ENCODE data around the gene LSMEM2.

The LSMEM2 gene

GRCh38 chr3:50324351-50325112 lies 45.6 kb downstream of the LSMEM2 start:
- peak in 3 of 4 experiments; percentile 30 to 43 (median 35) for DNase-seq

GRCh38 chr3:50325113-50325480 lies 46.2 kb downstream of the LSMEM2 start:
- no peak for DNase-seq

DNA sequence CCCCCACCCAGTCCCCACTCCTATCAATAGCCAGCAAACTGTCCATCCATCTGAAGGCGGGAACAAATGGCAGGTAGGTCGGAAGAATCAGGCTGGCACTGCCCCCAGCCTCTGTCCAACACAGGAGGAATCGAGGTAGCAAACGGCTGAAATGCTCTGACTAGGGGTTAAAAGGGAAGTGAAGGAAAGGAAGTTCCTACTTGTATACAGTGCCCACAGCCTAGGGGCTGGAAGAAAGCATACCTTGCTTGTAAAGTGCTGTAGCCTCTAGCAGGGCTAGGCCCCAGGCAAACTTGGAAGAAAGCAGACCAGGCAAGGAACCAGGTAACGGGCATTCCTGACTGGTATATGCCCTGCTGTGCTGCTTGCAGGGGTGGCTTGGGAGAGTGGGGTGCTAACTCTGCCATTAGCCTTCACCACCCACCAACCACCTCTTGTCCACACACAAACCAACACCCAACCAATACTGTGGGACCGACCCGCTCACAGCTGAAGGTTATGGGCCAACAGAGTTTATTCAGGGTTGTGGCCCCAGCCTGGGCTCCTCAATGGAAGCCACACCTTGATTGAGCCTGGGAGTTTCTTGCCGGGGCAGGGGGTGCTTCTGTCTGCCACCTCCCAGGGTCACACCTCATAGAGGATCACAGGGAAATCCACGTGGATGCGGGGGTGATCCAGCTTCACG lies 46.8 kb downstream of the LSMEM2 start:
- DNase-seq, result no peak

DNA sequence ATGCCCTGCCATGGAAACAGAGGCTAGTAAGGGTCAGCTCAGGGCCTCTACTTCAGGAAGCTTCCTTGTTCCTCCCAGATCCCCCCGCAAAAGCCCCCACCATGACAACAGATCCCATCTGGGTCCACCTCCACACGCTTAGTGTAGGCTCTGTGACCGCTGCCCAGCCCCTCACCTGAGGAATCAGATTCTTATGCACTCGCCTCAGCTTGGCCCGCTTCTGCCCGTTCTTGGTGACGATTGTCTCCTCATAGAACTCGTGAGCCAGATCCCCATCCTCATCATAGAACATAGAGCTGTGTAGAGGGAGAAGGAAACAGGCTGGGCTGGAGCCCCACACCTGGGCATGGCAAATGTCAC lies 47.3 kb downstream of the LSMEM2 start:
- no peak for DNase-seq

DNA sequence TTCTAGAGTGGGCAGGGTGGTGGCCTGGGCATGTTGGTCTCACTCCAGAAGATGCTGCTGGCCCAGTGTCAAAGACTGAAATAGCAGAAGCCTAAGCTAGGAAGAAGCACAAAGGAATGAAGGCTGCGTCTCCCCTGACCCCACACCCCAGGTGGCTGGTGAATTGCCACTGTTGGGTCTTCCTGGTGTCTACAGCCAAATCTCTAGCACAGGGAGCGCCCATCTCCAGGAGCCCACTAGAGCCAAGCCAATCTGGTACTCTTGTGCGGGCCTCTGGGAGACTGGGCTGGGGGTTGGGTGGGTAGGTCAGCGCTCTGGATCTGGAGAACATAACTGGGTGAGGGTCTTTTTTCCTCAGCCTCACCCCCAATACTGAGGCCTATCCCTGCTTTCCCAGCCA lies 48.2 kb downstream of the LSMEM2 start:
- no peak for DNase-seq

GRCh38 chr3:50327943-50328691 lies 49.2 kb downstream of the LSMEM2 start, which contains the start of gene TUSC2:
Gene TUSC2 (minus strand): TSS chr3:50328223. CDS start chr3:50328099, 124 bp downstream.
- DNase-seq, result peak; percentile 83 to 90 (median 86)

GRCh38 chr3:50330330-50330729 lies 51.4 kb downstream of the LSMEM2 start:
- no peak for DNase-seq

- no peak for DNase-seq
These were observed 52.5 kb downstream of the LSMEM2 start for GRCh38 chr3:50331364-50331907.

DNA sequence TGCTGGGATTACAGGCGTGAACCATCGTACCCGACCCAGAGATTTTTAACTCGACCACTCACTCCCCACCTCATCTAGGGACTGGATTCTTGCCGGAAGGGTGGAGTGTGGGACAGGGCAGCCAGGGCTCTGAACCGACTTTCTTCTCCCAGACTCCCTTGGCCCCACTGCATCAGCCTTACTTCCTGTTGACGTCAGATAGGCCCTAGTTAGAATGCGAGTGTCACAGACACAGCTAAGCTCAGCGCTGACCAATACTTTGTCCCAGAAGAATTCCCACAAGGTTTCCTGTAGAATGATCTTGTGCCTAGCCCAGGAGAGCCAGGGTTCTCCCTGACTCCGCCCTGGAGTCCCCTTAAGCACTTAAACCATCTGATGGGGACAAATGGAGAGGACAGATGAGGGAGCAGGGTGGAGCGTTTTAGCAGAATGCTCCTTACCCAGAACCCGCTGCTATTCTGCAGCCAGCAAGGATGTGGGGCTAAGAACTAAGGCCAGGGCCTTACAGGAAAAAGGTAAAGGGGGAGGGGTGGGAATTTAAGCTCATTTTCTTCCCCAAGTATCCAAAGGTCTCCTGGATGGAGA lies 54.9 kb downstream of the LSMEM2 start:
- DNase-seq, result no peak

DNA sequence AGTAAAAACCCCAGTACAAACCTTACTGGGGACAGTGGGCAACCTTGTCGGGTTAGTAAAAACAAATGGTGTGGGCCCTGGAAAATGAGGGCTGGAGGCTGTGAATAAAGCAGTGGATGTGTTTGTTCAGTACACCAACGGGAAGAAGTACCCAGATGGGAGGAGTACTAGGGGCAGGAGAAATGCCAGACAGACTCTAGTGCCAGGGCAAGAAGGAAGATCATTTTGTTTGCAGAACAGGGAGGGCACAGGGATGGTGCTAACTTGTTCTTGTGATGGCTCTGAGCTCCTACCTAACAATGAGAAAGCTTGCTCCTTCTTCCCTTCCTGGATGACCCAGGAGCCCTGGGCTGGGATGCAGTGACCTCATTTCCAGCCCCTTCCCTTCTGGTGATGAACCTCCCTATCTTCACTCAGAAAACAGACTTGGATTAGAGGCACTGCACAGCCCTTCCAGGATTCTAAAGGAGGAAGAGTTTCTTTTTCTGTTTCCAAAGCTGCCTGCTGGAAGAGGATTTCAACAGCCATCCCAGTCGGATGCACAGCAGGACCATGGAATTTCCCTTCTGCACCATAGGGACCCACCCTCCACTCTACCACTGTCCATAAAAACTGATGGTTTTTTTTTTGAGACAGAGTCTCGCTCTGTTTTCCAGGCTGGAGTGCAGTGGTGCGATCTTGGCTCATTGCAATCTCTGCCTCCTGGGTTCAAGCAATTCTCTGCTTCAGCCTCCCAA lies 55.6 kb downstream of the LSMEM2 start:
- DNase-seq, result no peak

DNA sequence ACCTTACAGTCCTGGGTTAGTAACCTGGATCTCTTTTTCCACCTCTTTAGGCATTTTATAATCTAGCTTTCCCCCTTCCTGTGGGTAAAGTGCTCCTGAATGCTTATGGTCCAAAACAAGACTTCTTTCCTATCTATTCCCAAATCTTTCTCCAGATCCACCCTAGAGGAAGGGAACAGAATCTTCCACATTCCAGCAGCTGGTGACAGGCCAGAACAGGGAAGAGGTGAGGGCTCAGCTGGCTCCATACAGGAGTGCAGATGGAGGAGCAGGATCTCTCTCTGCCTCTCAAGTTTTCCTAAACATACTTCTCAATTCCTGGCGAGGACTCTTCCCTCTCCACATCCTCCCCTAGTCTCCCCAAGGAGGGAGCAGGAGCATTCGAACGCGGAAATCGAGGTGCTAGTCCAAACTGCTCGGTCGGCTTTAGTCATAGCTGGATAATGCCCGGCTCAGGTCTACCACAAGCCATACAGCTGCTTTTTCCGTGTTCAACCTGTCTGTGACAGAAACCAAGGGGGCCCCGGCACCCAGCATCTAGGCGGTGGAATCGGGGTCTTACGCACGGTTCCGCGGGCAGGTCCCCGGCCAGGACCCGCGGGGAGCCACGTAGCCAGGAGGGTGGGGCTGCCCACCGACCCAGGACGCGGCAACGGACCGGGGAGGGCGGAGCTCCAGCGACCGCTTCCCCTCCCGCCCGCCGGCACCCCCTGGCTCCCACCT lies 57.7 kb downstream of the LSMEM2 start:
- peak; percentile 46 to 66 (median 58) for DNase-seq

GRCh38 chr3:50337175-50337861 lies 58.4 kb downstream of the LSMEM2 start:
- DNase-seq, result peak; percentile 81 to 90 (median 85)
